Endothelial cell of umbilical vein (primary cell): ENCODE results near the gene ZDHHC14. TPM values are rescaled to one million over a fixed set of nuclear protein-coding genes. Genes with fewer than 3 reads are reported as not detected.

Experiments used
- BruUV-seq: library from RNA; stranded (reverse); fragments of 400-500 nt; replicated peaks from 2 replicates; lab custom pipeline; 2021; lab: Mats Ljungman, UMichigan
- CTCF ChIA-PET: fragments of 300-600, 350-600 bp; sonication (Branson Sonifier 250); formaldehyde crosslinking; loops from one replicate; lab custom pipeline; 2021; ENCODE audit warnings: antibody characterized with exemption, inconsistent platforms; lab: Charles Lee
- POLR2A ChIA-PET: fragments of 300-600, 350-600 bp; sonication (Branson Sonifier 250); formaldehyde crosslinking; loops from one replicate; lab custom pipeline; 2021; ENCODE audit warnings: antibody characterized with exemption, inconsistent platforms; lab: Charles Lee
- DNase-seq: peaks from one replicate; pipeline ENCODE4 v3.0.0-alpha.2; 2011; ENCODE audit warnings: low read depth, low spot score
- FAIRE-seq: peaks from 2 replicates; lab custom pipeline; 2011; peaks lifted over from hg19 to GRCh38; lab: Jason Lieb, UNC
- H2AFZ ChIP-seq: 2 replicates; pipeline ENCODE4 v1.6.0; 2012; ENCODE audit warnings: low read depth, low read length, control low read depth, inconsistent platforms
- H3K27ac ChIP-seq: 2 replicates; pipeline ENCODE4 v1.5.1; 2011; ENCODE audit warnings: low read depth, mild to moderate bottlenecking, control low read depth, low read length, moderate library complexity; ENCODE audit not compliant: insufficient read depth
- H3K27me3 ChIP-seq, 2 experiments: 2 replicates each; pipeline versions ENCODE4 v1.6.0 to v1.6.1; 2011; ENCODE audit warnings: low read length in 2 of 2, mixed read lengths in 1 of 2; ENCODE audit not compliant: control insufficient read depth in 2 of 2, insufficient read depth in 2 of 2
- H3K36me3 ChIP-seq, 2 experiments: 2 replicates in 1 of 2; 3 replicates in 1 of 2; pipeline ENCODE4 v1.5.1; 2011; ENCODE audit warnings: low read length in 2 of 2, mild to moderate bottlenecking in 1 of 2, moderate library complexity in 1 of 2; ENCODE audit not compliant: control insufficient read depth in 2 of 2, insufficient read depth in 2 of 2; ENCODE audit errors: extremely low read depth in 1 of 2
- H3K4me1 ChIP-seq: 3 replicates; pipeline ENCODE4 v1.5.1; 2011; ENCODE audit warnings: mild to moderate bottlenecking, low read length; ENCODE audit not compliant: control insufficient read depth, insufficient read depth; ENCODE audit errors: extremely low read depth
- H3K4me2 ChIP-seq: 2 replicates; pipeline ENCODE4 v1.6.1; 2011; ENCODE audit warnings: low read length, control low read depth, mixed read lengths; ENCODE audit not compliant: insufficient read depth
- H3K4me3 ChIP-seq, 3 experiments: fragments of 200-600 bp in 1 of 3; sonication (generic), shearing (Covaris generic) in 1 of 3; replicated peaks in 1 of 3; 2 replicates each; pipeline ENCODE4 v1.5.1; 2011 to 2016; ENCODE audit warnings: control low read depth in 3 of 3, low read length in 3 of 3, mild to moderate bottlenecking in 2 of 3, inconsistent platforms in 1 of 3, low read depth in 1 of 3, moderate library complexity in 1 of 3; ENCODE audit not compliant: insufficient read depth in 1 of 3
- H3K79me2 ChIP-seq: 2 replicates; pipeline ENCODE4 v1.6.0; 2012; ENCODE audit warnings: low read length, inconsistent platforms; ENCODE audit not compliant: control insufficient read depth, insufficient read depth
- H3K9ac ChIP-seq: replicated peaks from 2 replicates; pipeline ENCODE3; 2011; ENCODE audit warnings: low read length, control low read depth; ENCODE audit not compliant: insufficient read depth; ENCODE audit errors: extremely low read depth
- H3K9me1 ChIP-seq: replicated peaks from 3 replicates; pipeline ENCODE4 v1.6.0; 2011; ENCODE audit warnings: mild to moderate bottlenecking, low read length; ENCODE audit not compliant: control insufficient read depth, insufficient read depth; ENCODE audit errors: extremely low read depth
- H3K9me3 ChIP-seq: replicated peaks from 2 replicates; pipeline ENCODE4 v1.5.1; 2012; ENCODE audit warnings: low read length, inconsistent platforms; ENCODE audit not compliant: control insufficient read depth, insufficient read depth
- H4K20me1 ChIP-seq: replicated peaks from 2 replicates; pipeline ENCODE3; 2011; ENCODE audit warnings: mild to moderate bottlenecking, low read length; ENCODE audit not compliant: control insufficient read depth, insufficient read depth; ENCODE audit errors: extremely low read depth
- EZH2 ChIP-seq: IDR thresholded peaks from 2 replicates; pipeline ENCODE4 v1.6.1; 2012; ENCODE audit warnings: borderline replicate concordance, low read depth, mild to moderate bottlenecking, moderate library complexity, low read length, inconsistent platforms; ENCODE audit not compliant: severe bottlenecking
- GATA2 ChIP-seq: IDR thresholded peaks from 2 replicates; pipeline ENCODE4 v1.7.0; 2011; ENCODE audit warnings: low read depth, mild to moderate bottlenecking, moderate library complexity, mixed read lengths, low read length; ENCODE audit not compliant: insufficient read length, insufficient read depth
- JUN ChIP-seq: IDR thresholded peaks from 2 replicates; pipeline ENCODE4 v1.6.1; 2011; ENCODE audit warnings: borderline replicate concordance, low read depth; ENCODE audit not compliant: insufficient read length, insufficient read depth
- POLR2A ChIP-seq: IDR thresholded peaks from 2 replicates; pipeline ENCODE4 v1.6.1; 2012; ENCODE audit warnings: low read depth, mild to moderate bottlenecking, control low read depth, low read length
- POLR2AphosphoS5 ChIP-seq: IDR thresholded peaks from 2 replicates; pipeline ENCODE4 v1.6.1; 2012; ENCODE audit warnings: low read depth, mild to moderate bottlenecking, control low read depth, low read length, moderate library complexity; ENCODE audit not compliant: insufficient read depth
- dilution Hi-C: fragments of 300-500 bp; cut with MboI; formaldehyde crosslinking; loops from one replicate; pipeline ENCODE4 v1.15.0; 2019; ENCODE audit warnings: low sequenced_read_pairs; ENCODE audit not compliant: extremely low pct_ligation_motif_present
- intact Hi-C: fragments of 100-400 bp; cut with micrococcal nuclease; formaldehyde crosslinking; loops from one replicate; pipeline ENCODE4 v1.10.0; 2022
- polyA plus RNA-seq, 4 experiments: library from polyadenylated mRNA; depleted of rRNA in 3 of 4; stranded (reverse) in 3 of 4; unstranded in 1 of 4; fragments of >200 nt; gene quantifications; 2 replicates each; pipeline versions ENCODE4 v1.2.1 to v1.2.3, GENCODE V29; 2011 to 2012; ENCODE audit warnings: missing spikeins in 1 of 4
- total RNA-seq: library from RNA; stranded (reverse); gene quantifications from 2 replicates; pipeline ENCODE4 v1.2.3, GENCODE V29; 2021

ZDHHC14 gene
- total and polyA plus RNA-seq, 2 donors (not counting 3 experiments of a cell fraction or from before 2014, with no cell fraction given): 23.0 to 25.6 TPM

- Histone ChIP-seq H3K9me3 (no peaks in the 10 kb centered on the region), H3K9me1 (no peaks in the 10 kb centered on the region), H4K20me1 (no peaks in the 10 kb centered on the region), H3K4me2 (no peak overlapping the region), H3K9ac (no peak overlapping the region), H2AFZ (no peak overlapping the region), H3K4me1 (peaks cover 29% of the 10 kb centered on the region), H3K36me3 (peaks cover under 1% of the 10 kb centered on the region in 2 experiments), H3K4me3 (no peak overlapping the region), H3K27me3 (no peaks in the 10 kb centered on the region), H3K27ac (no peak overlapping the region), H3K79me2 (no peaks in the 10 kb centered on the region)
- intact Hi-C loops (loop anchor here (2.0 kb wide), 1 partner anchor 75 kb away; no protein-coding TSS in a partner anchor), dilution Hi-C loops (no loop called here)
- TF ChIP-seq EZH2 (no peak), GATA2 (no peak), POLR2A (no peak), JUN (no peak)
- DNase-seq (no peak), FAIRE-seq (peak; percentile 24)
- no TSS peak for BruUV-seq
- ChIA-PET CTCF (no interaction called here), POLR2A (no interaction called here)
Observed at GRCh38 chr6:157537556-157537955, 156.6 kb downstream of the ZDHHC14 start.

- Histone ChIP-seq H3K4me2 (no peak overlapping the region), H3K9ac (no peak overlapping the region), H2AFZ (no peak overlapping the region), H3K9me1 (no peaks in the 10 kb centered on the region), H3K27me3 (no peaks in the 10 kb centered on the region), H3K4me1 (peaks cover 29% of the 10 kb centered on the region), H3K27ac (no peak overlapping the region), H3K79me2 (no peaks in the 10 kb centered on the region), H3K9me3 (no peaks in the 10 kb centered on the region), H3K4me3 (no peak overlapping the region), H3K36me3 (peaks cover 3 to 4% of the 10 kb centered on the region in 2 experiments), H4K20me1 (no peaks in the 10 kb centered on the region)
- ChIA-PET POLR2A (no interaction called here), CTCF (no interaction called here)
- DNase-seq (no peak), FAIRE-seq (no peak)
- intact Hi-C loops: no loop called here
- no TSS peak for BruUV-seq
- dilution Hi-C loops: no loop called here
- TF ChIP-seq POLR2AphosphoS5 (no peak), POLR2A (no peak)
Observed at GRCh38 chr6:157538168-157538567, 157.2 kb downstream of the ZDHHC14 start.
